Measurements from ENCODE around the gene FAM177B.
"Not testable (repeated sequence)": the region's sequence is repeated elsewhere in the genome, so short reads cannot be mapped to it uniquely, and the experiment has no call there.

The FAM177B gene

GRCh38 chr1:222739929-222740328 lies 2.9 kb downstream of the FAM177B start:
- DNase-seq (ENCODE audit: low spot score): no peak

- DNase-seq (ENCODE audit: low spot score): not testable (repeated sequence)
Measured at GRCh38 chr1:222741630-222742457, 4.8 kb downstream of the FAM177B start.

- no peak for DNase-seq (ENCODE audit: low spot score)
Measured at GRCh38 chr1:222749927-222750326, 12.9 kb downstream of the FAM177B start.

GRCh38 chr1:222750651-222751050 lies 13.6 kb downstream of the FAM177B start:
- DNase-seq (ENCODE audit: low spot score): no peak

GRCh38 chr1:222751255-222751654 lies 14.3 kb downstream of the FAM177B start:
- DNase-seq (ENCODE audit: low spot score): no peak

- DNase-seq (ENCODE audit: low spot score): no peak
Measured at GRCh38 chr1:222754366-222755139, 17.6 kb downstream of the FAM177B start.

GRCh38 chr1:222757646-222758268 lies 20.8 kb downstream of the FAM177B start:
- no peak for DNase-seq (ENCODE audit: low spot score)

- DNase-seq (ENCODE audit: low spot score): no peak
Measured at GRCh38 chr1:222759451-222760035, 22.5 kb downstream of the FAM177B start.

GRCh38 chr1:222761083-222761482 lies 24.1 kb downstream of the FAM177B start:
- DNase-seq (ENCODE audit: low spot score): no peak

GRCh38 chr1:222762178-222762577 lies 25.2 kb downstream of the FAM177B start:
- not testable (repeated sequence) for DNase-seq (ENCODE audit: low spot score)

GRCh38 chr1:222767152-222767571 lies 30.2 kb downstream of the FAM177B start:
- DNase-seq (ENCODE audit: low spot score): no peak

GRCh38 chr1:222768592-222768991 lies 31.6 kb downstream of the FAM177B start:
- DNase-seq (ENCODE audit: low spot score): no peak

- peak; percentile 20 for DNase-seq (ENCODE audit: low spot score)
Measured at GRCh38 chr1:222769181-222769580, 32.2 kb downstream of the FAM177B start.

GRCh38 chr1:222769971-222770620 lies 33.1 kb downstream of the FAM177B start:
- DNase-seq (ENCODE audit: low spot score): no peak

GRCh38 chr1:222772996-222773379 lies 36.0 kb downstream of the FAM177B start:
- DNase-seq (ENCODE audit: low spot score): no peak

- DNase-seq (ENCODE audit: low spot score): no peak
Measured at GRCh38 chr1:222777463-222777862, 40.5 kb downstream of the FAM177B start.

- DNase-seq (ENCODE audit: low spot score): no peak
Measured at GRCh38 chr1:222777977-222778376, 41.0 kb downstream of the FAM177B start.

- no peak for DNase-seq (ENCODE audit: low spot score)
Measured at GRCh38 chr1:222781251-222781650, 44.2 kb downstream of the FAM177B start.

- DNase-seq (ENCODE audit: low spot score): no peak
Measured at GRCh38 chr1:222783051-222783450, 46.0 kb downstream of the FAM177B start.

GRCh38 chr1:222784371-222784770 lies 47.4 kb downstream of the FAM177B start:
- DNase-seq (ENCODE audit: low spot score): no peak

GRCh38 chr1:222784916-222785315 lies 47.9 kb downstream of the FAM177B start:
- no peak for DNase-seq (ENCODE audit: low spot score)

- no peak for DNase-seq (ENCODE audit: low spot score)
Measured at GRCh38 chr1:222785529-222785928, 48.5 kb downstream of the FAM177B start.
